T-helper 2 cell treated with Interferon-gamma antibody and Interleukin-4, amounts not matched to agents 100 ng/mL and 5 ng/mL, for 36 hours (primary cell): Measurements from ENCODE around the gene RHOT2. TPM values are rescaled to one million over a fixed set of nuclear protein-coding genes. Genes with fewer than 3 reads are reported as not detected.

Source experiments
- intact Hi-C: fragments of 100-400 bp; cut with micrococcal nuclease; formaldehyde crosslinking; loops from one replicate; pipeline ENCODE4 v1.15.1; 2023
- total RNA-seq: library from RNA; stranded (reverse); gene quantifications from 2 replicates; pipeline ENCODE4 v1.2.3, GENCODE V29; 2022

Gene RHOT2
- 130 and 137 TPM in 2 replicates for total RNA-seq

- intact Hi-C loops: loop anchor here (1.0 kb wide), 1 partner anchor 11 kb away; no protein-coding TSS in a partner anchor
Measured at GRCh38 chr16:667780-668518, at the start of gene RHOT2. TSS of gene RHOT2 (plus strand) at chr16:668132. CDS start at chr16:668200, 68 bp downstream.

GRCh38 chr16:619476-620100 is 48.3 kb upstream of the RHOT2 start:
- intact Hi-C loops: no loop called here

DNA sequence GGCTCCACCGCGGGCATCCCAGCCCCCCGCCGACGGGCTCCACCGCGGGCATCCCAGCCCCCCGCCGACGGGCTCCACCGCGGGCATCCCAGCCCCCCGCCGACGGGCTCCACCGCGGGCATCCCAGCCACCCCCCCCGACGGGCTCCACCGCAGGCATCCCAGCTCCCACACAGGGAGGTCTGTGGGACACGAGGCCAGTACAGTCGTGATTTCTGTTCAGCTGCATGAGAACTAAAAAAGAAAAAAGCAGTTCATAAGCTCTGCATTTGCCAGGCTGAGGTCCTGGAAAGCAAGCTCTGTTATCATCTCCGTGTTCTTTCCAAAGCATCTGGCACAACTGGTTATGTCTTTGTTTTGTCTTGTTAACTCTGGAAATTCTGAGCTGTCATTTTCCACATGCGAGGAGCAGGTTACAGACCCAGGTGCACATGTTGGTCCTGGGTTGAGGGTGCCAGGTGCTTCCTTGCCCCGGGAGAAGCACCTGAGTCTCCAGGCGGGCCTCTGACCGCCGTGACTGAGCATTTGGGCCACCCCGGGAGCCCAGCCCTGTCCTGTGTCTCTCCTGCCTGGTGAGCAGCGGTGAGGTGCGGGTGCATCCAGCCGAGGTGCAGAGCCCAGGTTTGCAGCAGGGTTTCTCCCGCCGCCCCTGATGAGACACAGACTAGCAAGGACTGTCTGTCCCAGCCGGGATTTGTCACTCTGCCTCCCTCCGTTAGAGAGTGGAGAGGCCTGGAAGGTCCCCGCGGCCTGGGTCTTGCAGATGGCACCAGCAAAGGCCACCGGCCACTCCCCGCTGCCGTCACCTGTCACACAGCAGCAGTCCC is 47.0 kb upstream of the RHOT2 start:
- intact Hi-C loops: no loop called here

- intact Hi-C loops: no loop called here
Measured at GRCh38 chr16:621526-622105, 46.3 kb upstream of the RHOT2 start.

GRCh38 chr16:622920-623280 is 45.0 kb upstream of the RHOT2 start:
- intact Hi-C loops: no loop called here

DNA sequence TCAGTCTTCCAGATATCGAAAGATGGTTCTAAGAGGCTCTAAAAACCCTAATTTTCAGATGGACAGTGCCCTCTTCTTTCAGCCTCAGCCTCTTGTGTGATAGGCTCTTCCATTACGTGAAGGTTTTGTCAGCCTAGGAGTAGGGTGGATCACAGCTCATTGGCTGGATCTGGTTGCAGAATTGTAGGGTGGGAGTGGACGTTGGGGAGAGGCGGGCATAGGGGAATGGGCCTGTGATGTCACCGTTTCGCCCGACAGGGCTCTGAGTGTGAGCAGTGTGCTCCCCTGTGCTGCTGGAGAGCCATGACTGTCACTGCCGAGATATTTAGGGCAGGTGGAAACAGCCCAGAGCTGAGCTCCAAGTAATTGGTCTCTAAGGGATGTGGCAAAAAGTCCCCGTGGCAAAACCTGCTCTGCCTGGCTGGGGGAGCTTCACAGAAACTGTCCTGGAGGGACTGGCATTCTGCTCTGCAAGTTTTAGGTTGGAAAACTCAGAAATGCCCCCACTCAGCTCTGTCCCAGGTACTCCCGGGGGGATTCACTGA is 43.3 kb upstream of the RHOT2 start:
- intact Hi-C loops: no loop called here

DNA sequence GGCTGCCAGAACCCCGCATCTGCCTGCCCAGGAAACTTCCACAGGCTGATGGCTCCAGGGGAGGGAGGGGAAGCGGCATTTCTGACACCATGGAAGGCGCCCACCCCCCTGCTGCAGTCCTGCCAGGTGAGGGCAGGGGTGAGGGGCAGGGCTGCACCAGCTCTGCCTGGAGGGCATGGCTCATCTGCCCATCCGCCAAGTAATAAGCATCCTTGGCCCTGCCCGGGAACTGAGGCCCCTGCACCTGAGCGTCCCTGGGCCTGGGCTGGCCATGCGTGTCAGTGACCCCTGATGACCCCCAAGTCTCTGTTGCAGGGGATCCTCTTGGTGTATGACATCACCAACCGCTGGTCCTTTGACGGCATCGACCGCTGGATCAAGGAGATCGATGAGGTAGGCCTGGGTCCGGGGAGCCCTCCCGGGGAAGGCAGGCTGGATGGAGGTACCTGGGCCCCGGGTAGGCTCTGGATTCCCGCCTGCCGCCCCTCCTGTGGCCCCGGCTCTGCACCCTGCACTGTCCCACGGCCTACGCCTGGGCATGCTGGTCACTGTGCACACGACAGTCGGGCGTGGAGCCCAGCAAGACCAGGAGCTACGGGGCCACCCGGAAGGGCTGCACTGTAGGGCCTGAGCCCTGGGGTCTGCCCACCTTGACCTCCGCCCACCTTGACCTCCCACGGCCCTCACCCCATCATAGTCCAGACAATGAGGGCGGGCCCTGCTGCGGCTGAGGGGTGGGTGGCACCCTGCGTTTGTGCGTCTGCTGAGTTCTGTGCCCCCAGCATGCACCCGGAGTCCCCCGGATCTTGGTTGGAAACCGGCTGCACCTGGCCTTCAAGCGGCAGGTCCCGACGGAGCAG is 42.6 kb upstream of the RHOT2 start:
- intact Hi-C loops: no loop called here

DNA sequence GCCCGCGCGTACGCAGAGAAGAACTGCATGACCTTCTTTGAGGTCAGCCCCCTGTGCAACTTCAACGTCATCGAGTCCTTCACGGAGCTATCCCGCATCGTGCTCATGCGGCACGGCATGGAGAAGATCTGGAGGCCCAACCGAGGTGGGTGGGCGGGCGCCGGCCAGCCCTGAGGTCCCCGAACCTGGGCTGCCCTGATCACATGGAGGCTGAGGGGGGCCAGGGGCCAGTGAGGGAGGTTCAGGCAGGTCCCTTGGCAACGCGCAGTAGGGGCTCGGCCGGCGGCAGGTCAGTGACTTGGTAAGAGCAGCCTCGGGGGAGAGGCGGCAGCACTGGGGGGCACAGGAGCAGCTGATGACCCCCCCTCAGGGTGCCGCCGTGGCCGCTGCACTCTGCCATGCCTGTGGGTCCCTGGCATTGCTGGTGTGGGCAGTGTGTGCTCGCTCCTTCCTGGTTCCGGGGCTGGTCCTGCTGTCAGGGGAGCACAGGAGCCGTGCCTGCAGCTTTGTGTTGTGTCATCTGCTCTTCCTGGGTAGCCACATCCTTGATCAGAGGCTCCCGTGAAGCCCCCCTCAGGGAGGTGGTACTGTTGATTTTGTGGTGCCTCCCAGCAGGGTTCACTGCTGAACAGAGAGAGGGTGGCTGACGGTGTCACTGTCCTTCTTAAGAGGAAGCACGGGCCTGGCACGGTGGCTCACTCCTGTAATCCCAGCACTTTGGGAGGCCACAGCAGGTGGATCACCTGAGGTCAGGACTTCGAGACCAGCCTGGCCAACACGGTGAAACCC is 41.8 kb upstream of the RHOT2 start:
- intact Hi-C loops: no loop called here

GRCh38 chr16:626787-627453 is 41.0 kb upstream of the RHOT2 start:
- intact Hi-C loops: no loop called here

- intact Hi-C loops: no loop called here
Measured at GRCh38 chr16:627454-628239, 40.3 kb upstream of the RHOT2 start.

DNA sequence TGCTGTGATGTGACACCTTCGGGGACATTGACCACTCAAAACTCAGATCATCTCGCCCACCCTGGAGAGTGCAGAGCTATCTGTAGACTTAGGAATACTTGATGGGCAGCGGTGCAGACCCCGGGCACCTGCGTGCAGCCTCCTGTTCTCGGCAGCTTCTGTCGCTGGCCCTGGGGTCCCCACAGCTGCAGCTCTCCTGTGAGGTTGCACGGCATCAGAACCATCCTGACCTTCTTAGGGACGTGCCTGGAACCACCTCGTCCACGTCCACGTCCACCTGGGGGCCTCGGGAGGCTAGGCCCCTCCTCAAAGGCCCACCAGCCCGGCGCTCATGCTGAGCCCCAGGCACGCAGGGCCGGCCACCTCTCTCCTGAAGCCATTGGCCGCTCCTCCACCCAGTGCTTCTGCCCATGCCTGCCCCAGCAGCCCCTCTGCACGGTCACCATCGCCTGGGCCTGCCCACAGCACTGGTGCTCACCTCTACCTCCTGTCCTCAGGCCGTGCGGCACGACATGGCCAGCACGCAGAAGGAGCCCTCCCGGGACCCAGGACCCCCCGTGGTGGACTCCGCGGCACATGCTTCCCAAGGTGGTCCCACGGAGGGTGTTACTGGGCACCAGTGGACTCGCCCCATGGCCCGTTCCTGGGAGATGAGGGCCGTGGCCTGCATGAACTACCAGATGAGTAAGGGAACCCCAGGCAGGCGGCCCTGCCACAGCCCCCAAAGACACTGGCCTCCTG is 39.4 kb upstream of the RHOT2 start:
- intact Hi-C loops: no loop called here

- intact Hi-C loops: no loop called here
Measured at GRCh38 chr16:629185-629832, 38.6 kb upstream of the RHOT2 start.

- intact Hi-C loops: no loop called here
Measured at GRCh38 chr16:629833-630248, 38.1 kb upstream of the RHOT2 start.

- intact Hi-C loops: no loop called here
Measured at GRCh38 chr16:630249-630814, 37.6 kb upstream of the RHOT2 start.

GRCh38 chr16:630815-631405 is 37.0 kb upstream of the RHOT2 start, which contains the start of gene WFIKKN1:
TSS of gene WFIKKN1 (plus strand) at chr16:630985. CDS start at chr16:631254, 269 bp downstream.
- intact Hi-C loops: no loop called here

DNA sequence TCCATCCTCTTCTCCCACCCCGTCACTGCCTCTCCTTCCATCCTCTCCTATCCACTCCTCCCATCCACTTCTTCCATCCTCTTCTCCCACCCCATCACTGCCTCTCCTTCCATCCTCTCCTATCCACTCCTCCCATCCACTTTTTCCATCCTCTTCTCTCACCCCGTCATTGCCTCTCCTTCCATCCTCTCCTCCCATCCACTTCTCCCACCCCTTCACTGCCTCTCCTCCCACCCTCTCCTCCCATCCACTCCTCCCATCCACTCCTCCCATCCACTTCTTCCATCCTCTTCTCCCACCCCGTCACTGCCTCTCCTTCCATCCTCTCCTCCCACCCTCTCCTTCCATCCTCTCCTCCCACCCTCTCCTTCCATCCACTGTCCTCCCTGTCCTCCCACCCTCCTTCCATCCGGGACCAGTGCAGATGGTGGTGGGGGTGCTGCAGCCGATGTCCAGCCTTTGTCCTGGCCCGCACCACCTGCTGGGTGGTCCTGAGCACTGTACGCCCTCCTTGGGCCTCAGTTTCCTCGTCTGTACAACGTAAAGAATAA is 36.0 kb upstream of the RHOT2 start:
- intact Hi-C loops: no loop called here
